ENCODE data around the gene RTP5.
A peak's percentile ranks its signal among the peaks of the same experiment; 100 is the strongest.

Gene RTP5

GRCh38 chr2:241890524-241891235, 21.2 kb downstream of the RTP5 start:
- DNase-seq = no peak

DNA sequence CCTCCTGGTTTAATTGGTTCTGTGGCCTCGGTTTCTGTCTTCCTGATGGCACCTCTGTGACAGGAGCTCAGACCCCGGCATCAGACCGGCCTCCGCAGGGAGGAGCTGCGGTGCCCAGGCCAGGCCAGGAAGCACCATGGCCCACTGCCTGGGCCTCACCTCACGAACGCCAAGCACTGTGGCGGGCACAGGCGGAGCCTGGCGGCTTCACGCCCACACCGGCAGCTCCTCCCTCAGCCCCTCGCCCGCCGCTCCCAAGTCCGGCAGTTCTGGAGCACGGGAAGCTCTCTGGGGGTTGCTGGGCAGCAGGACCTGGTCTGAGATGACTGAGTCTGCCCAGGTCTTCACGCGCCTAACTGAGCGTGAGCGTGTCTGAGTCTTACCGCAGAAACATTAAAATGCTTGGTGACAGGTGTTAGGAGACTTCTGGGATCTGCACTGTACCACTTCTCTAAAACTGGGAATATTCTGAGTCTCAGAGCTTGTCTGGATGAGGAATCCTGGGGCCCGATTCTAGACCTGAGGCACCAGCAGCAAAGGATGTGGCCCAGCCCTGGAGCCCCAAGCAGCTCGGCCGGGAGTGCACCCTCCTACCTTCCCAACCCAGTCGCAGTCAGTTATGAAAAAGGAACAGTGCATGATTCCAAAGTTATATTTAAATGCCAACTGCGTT, 21.9 kb downstream of the RTP5 start:
- DNase-seq = no peak

- no peak for DNase-seq
Observed at GRCh38 chr2:241891988-241892298, 22.4 kb downstream of the RTP5 start.

GRCh38 chr2:241892299-241893137, 23.0 kb downstream of the RTP5 start:
- DNase-seq = no peak

GRCh38 chr2:241893265-241893664, 23.7 kb downstream of the RTP5 start:
- no peak for DNase-seq

GRCh38 chr2:241894056-241894641, 24.6 kb downstream of the RTP5 start:
- no peak for DNase-seq

- no peak for DNase-seq
Observed at GRCh38 chr2:241894681-241895426, 25.3 kb downstream of the RTP5 start.

- DNase-seq = no peak
Observed at GRCh38 chr2:241895427-241895711, 25.8 kb downstream of the RTP5 start.

GRCh38 chr2:241895712-241896641, 26.4 kb downstream of the RTP5 start:
- DNase-seq = peak; percentile 14

GRCh38 chr2:241896746-241897201, 27.2 kb downstream of the RTP5 start:
- DNase-seq = no peak

DNA sequence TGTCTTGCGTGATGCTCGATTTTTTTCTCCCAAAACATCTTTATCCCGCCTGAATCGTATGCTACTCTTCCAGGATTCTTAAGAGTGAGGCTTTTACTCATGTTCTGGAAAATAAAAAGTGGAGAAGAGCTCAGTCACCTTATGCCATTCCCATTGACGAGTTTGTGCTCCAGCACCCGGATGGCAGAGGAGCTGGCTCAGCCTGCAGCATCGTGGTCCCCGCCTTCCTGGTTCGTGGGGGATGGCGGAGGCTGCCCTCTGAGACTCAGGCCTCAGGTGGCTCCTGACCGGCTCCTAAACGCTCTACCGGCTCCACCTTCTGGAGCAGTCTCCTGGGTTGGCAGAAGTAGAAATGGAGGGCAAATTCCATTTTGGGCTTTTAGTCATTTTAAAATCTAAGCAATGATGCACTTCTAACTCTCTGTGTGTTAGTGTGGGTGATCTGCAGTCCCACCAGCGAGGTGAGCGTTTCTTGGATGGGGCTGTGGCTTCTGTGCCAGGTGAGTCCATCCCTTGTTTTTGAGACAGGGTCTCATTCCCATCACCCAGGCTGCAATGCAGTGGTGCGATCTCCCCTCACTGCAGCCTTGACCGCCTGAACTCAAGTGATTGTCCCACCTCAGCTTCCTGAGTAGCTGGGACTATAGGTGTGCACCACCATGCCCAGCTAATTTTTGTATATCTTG, 27.8 kb downstream of the RTP5 start:
- no peak for DNase-seq

DNA sequence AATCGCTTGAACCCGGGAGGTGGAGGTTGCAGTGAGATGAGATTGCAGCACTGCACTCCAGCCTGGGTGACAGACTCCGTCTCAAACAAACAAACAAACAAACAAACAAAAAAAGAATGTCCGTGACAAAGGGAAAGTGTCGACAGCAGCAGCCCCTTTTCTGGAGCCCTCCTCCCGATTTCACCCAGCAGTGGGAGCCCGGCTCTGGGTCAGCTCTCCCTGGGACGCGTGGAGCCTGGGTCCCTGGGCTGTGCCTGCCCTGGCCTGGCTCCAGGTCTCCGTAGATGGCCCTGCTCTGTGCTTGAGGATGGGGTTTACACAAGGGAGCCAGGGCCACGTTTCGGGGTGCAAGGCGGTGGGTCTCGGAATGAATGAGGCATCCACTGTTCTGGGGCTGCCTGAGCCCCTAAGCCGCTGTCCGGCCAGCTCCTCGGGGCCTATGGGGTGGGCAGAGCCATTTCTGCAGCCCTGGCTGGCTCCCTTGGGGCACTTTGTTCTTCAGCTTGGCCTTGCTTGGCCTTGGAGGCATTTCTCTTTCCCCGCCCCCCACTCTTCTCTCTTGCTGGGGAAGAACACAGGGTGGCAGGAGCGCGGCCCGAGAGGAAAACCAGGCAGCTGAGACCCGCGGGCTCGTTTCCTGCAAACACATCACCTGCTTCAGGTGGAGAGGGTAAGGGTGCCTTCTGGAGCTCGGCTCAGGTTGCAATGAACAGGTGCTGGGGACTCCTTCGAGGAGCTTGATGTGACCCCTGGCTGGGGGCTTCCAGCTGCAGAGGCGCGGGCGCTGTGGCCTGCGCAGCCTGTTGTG, 29.1 kb downstream of the RTP5 start:
- no peak for DNase-seq

GRCh38 chr2:241900251-241901017, 30.9 kb downstream of the RTP5 start:
- no peak for DNase-seq

GRCh38 chr2:241901018-241901380, 31.5 kb downstream of the RTP5 start:
- no peak for DNase-seq

DNA sequence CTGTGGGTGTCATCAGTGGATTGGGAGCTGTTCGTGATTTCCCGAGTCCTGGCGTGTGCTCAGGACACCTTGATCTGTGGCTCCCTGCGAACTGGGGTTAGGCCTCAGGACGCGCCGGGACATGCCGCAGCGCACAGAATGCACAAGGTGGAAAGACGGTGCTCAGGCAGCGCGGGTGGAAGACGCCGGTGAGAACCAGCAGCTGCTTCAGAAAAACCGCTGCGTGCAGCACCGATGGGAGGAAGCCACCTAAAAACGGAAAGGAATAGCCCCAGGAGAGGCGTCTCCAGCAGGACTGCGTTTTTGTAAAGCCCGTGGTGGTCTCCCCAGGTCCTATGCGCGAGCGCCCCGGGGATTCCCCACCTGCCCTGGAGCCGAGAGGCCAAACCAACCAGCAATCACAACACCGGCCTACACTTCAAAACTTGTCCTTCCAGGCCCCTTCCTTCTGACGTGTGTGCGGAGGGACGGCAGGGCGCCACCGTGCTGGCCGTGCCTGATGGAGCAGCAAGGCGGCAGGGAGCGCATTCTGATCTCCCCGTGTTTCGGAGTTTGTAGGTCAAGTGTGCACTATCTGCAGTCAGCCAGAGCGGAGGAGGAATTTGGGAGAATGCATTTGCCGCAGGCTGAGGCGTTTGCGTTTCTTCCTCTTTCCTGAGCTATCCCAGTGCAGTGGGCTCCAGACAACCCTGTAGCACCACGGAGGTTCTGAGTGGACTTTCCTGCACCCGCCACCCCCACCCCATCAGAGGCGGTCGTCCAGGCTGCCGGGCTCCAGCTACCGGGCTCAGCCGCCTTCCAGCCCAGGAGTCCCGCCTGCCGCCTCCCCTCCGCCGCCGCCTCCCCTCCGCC, 32.2 kb downstream of the RTP5 start:
- DNase-seq = peak; percentile 8

DNA sequence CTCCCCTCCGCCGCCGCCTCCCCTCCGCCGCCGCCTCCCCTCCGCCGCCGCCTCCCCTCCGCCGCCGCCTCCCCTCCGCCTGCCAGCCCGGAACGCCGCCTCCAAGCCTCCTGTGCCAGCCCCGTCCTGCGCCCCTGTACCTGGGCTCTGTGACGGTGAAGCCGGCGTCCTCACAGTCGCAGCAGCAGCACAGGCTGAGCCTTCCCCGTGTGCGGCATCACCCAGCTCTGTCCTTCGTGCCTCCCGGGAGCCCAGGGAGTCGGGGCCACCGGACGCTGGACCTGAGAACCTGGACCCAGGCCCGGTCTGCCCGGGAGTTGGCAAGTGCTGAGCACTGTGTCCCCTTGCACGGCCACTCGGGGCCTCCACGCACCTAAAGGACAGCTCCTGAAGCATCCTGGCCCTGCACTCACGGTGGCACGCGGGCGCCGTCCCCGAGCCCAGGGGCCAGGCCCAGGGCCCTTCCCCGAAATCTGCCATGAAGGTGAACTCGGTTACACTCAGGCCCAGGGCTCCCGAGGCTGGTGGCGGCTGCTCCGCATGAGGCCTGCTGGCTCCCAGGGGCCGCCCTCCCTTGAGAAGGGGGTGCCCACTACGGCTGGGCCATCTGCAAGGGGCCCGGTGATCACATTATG, 32.9 kb downstream of the RTP5 start:
- DNase-seq = no peak

- DNase-seq = no peak
Observed at GRCh38 chr2:241903121-241904010, 33.8 kb downstream of the RTP5 start.

All from fibroblast of skin of right biceps (primary cell).